ENCODE results near the gene ABCG8.

Gene ABCG8

GRCh38 chr2:43826305-43827250 is 12.2 kb upstream of the ABCG8 start:
- no peak for DNase-seq (ENCODE audit: low read depth)

GRCh38 chr2:43831543-43832294 is 7.1 kb upstream of the ABCG8 start:
- DNase-seq (ENCODE audit: low read depth) = no peak

GRCh38 chr2:43832457-43832856 is 6.3 kb upstream of the ABCG8 start:
- no peak for DNase-seq (ENCODE audit: low read depth)

GRCh38 chr2:43837033-43837432 is 1.7 kb upstream of the ABCG8 start:
- DNase-seq (ENCODE audit: low read depth) = no peak

GRCh38 chr2:43837831-43838559 is 776 bp upstream of the ABCG8 start:
- no peak for DNase-seq (ENCODE audit: low read depth)

- no peak for DNase-seq (ENCODE audit: low read depth)
These were observed 1.2 kb downstream of the ABCG8 start for GRCh38 chr2:43839776-43840564.

GRCh38 chr2:43840965-43841364 is 2.2 kb downstream of the ABCG8 start:
- no peak for DNase-seq (ENCODE audit: low read depth)

GRCh38 chr2:43841949-43842865 is 3.4 kb downstream of the ABCG8 start:
- no peak for DNase-seq (ENCODE audit: low read depth)

GRCh38 chr2:43842866-43843226 is 4.1 kb downstream of the ABCG8 start:
- DNase-seq (ENCODE audit: low read depth) = no peak

- DNase-seq (ENCODE audit: low read depth) = no peak
These were observed 6.4 kb downstream of the ABCG8 start for GRCh38 chr2:43845181-43845580.

GRCh38 chr2:43846140-43846793 is 7.5 kb downstream of the ABCG8 start:
- no peak for DNase-seq (ENCODE audit: low read depth)

GRCh38 chr2:43848214-43848613 is 9.4 kb downstream of the ABCG8 start:
- DNase-seq (ENCODE audit: low read depth) = no peak

- no peak for DNase-seq (ENCODE audit: low read depth)
These were observed 12.5 kb downstream of the ABCG8 start for GRCh38 chr2:43851011-43851980.

- DNase-seq (ENCODE audit: low read depth) = no peak
These were observed 13.5 kb downstream of the ABCG8 start for GRCh38 chr2:43852196-43852730.

- no peak for DNase-seq (ENCODE audit: low read depth)
These were observed 14.6 kb downstream of the ABCG8 start for GRCh38 chr2:43853141-43854081.

- no peak for DNase-seq (ENCODE audit: low read depth)
These were observed 15.9 kb downstream of the ABCG8 start for GRCh38 chr2:43854671-43855070.

- no peak for DNase-seq (ENCODE audit: low read depth)
These were observed 16.5 kb downstream of the ABCG8 start for GRCh38 chr2:43855292-43855691.
